GM12864 (cell line): Measurements from ENCODE around the gene ACER3.
"Not testable (repeated sequence)": the region's sequence is repeated elsewhere in the genome, so short reads cannot be mapped to it uniquely, and the experiment has no call there.

Experiments
- DNase-seq: peaks from one replicate; pipeline ENCODE4 v3.0.0-alpha.2; 2011; ENCODE audit warnings: low read depth
- H3K4me3 ChIP-seq: 2 replicates; pipeline ENCODE4 v1.5.1; 2011; ENCODE audit warnings: mild to moderate bottlenecking, low read depth, low read length, control low read depth
- TF ChIP-seq, protein P1 (sequence below): IDR thresholded peaks from 2 replicates; pipeline ENCODE4 v1.5.1; 2011; ENCODE audit warnings: low read depth, mild to moderate bottlenecking, moderate library complexity, low read length, control low read depth, inconsistent platforms; ENCODE audit errors: missing control alignments

The ACER3 gene

DNA sequence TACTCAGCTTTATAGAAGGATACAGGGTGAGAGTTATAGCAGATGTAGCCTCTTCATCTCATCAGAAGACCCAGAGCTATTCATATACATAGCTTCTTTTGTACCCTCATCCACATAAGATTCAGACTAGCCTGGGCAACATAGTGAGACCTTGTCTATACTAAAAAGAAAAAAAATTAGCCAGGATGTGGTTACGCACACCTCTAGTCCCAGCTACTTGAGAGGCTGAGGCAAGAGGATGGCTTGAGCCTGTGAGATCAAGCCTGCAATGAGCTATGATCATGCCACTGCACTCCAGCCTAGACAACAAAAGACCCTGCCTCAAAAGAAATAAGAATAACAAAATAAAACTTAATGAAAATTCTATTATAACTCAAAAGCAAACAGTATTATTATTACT is 136.8 kb downstream of the ACER3 start:
- TF ChIP-seq, protein P1, sequence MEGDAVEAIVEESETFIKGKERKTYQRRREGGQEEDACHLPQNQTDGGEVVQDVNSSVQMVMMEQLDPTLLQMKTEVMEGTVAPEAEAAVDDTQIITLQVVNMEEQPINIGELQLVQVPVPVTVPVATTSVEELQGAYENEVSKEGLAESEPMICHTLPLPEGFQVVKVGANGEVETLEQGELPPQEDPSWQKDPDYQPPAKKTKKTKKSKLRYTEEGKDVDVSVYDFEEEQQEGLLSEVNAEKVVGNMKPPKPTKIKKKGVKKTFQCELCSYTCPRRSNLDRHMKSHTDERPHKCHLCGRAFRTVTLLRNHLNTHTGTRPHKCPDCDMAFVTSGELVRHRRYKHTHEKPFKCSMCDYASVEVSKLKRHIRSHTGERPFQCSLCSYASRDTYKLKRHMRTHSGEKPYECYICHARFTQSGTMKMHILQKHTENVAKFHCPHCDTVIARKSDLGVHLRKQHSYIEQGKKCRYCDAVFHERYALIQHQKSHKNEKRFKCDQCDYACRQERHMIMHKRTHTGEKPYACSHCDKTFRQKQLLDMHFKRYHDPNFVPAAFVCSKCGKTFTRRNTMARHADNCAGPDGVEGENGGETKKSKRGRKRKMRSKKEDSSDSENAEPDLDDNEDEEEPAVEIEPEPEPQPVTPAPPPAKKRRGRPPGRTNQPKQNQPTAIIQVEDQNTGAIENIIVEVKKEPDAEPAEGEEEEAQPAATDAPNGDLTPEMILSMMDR = no peak
- H3K4me3 ChIP-seq = no peak overlapping the region
- DNase-seq = no peak

DNA sequence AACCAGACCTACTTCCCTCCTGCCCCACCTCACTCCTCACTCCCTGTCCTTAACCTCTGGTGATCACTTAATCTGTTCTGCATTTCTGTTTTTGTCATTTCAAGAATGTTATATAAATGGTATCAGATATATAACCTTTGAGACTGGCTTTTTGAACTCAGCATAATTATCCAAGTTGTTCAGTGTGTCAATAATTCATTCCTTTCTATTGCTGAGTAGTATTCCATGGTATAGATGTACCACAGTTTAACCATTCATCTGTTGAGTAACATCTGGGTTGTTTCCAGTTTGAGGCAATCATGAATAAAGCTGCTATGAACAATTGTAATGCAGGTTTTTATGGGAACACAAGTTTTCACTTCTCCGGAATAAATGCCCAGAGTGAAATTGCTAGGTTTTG is 138.9 kb downstream of the ACER3 start:
- no peak for DNase-seq
- TF ChIP-seq, protein P1 = no peak
- no peak overlapping the region for H3K4me3 ChIP-seq

DNA sequence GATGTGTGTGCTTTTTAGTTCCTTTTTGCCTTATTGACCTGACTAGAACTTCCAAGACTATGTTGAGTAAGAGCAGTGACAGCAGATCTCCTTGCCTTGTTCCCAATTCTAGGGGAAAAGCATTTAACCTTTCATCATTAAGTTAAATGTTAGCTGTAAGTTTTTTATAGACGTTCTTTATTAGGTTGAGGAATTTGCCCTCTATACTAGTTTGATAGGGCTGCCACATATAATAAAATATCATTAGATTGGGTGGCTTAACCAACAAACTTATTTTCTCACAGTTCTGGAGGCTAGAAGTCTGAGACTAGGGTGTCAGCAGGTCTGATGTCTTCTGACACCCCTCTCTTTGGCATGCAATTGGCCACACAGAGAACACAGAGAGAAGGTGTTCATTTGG is 140.9 kb downstream of the ACER3 start:
- TF ChIP-seq, protein P1 = no peak
- no peak overlapping the region for H3K4me3 ChIP-seq
- no peak for DNase-seq

DNA sequence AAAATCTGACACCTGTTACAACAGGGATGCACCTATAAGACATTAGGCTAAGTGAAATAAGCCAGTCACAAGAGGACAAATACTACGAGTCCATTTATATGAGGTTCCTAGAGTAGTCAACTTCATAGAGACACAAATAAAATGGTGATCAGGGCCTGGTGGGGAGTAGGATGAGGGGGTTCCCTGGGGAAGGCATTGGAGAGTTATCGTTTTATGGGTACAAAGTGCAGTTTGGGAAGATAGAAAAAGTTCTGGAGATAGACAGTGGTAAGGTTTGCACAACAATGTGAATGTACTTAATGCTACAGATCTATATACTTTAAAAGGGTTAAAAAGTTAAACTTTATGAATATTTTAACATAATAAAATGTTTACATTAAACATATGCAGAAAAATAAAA is 142.1 kb downstream of the ACER3 start:
- no peak overlapping the region for H3K4me3 ChIP-seq
- TF ChIP-seq, protein P1 = no peak
- DNase-seq = no peak

DNA sequence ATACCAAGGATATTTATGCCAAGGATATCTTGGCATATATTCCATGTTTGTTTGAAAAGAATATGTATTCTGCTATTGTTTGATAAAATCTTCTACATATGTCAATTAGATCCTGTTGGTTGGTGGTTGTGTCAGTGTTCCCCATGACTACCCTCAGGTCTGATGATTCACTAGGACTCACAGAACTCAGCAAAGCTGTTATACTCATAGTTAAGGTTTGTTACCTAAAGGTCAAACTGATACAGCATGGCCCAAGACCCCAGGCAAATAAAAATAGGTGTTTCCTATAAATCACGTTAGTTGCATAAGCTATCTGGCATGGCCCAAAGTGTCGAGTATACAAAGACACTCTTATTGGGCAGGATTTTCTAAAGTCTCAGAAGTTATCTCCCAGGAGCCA is 143.2 kb downstream of the ACER3 start:
- no peak overlapping the region for H3K4me3 ChIP-seq
- TF ChIP-seq, protein P1 = no peak
- DNase-seq = no peak

DNA sequence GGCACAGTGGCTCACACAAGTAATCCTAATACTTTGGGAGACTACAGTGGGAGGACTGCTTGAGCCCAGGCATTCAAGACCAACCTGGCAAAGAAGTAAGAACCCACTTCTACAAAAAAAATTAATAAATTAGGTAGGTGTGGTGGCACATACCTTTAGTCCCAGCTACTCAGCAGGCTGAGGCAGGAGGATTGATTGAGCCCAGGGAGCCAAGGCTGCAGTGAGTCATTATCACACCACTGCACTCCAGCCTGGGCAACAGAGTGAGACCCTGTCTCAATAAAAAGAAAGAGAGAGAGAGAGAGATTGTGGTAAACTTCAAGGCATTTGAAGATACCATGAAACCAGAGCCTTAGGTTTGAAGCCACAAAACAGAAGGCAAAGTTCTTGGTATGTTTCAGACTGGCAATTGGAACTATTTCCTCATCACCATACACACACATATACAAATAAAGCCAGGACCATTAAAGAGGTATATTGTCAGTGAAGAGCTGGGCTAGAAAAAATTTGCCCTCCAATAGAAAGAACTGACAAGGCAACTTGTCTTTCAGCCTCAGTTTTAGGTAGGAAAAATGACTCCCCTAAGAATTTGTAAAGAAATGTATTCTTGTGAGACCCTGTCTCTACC is 148.9 kb downstream of the ACER3 start:
- no peak overlapping the region for H3K4me3 ChIP-seq
- TF ChIP-seq, protein P1 = no peak
- DNase-seq = no peak

DNA sequence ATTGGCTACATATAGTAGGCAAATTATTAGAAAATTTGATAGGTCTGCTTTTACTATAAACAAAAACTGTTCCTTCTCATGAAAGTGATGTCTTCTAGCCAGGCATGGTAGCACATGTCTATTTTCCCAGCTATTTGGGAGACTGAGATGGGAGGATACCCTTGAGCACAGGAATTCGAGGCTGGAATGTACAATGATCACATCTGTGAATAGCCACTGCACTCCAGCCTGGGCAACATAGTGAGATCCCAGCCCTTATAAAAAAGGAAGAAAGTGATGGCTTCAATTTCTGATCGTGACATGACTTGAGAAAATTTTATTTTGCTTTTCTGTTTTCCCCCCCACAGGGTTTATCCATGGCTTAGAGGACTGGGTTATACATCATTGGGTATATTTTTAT is 154.0 kb downstream of the ACER3 start:
- no peak overlapping the region for H3K4me3 ChIP-seq
- DNase-seq = no peak
- TF ChIP-seq, protein P1 = no peak

DNA sequence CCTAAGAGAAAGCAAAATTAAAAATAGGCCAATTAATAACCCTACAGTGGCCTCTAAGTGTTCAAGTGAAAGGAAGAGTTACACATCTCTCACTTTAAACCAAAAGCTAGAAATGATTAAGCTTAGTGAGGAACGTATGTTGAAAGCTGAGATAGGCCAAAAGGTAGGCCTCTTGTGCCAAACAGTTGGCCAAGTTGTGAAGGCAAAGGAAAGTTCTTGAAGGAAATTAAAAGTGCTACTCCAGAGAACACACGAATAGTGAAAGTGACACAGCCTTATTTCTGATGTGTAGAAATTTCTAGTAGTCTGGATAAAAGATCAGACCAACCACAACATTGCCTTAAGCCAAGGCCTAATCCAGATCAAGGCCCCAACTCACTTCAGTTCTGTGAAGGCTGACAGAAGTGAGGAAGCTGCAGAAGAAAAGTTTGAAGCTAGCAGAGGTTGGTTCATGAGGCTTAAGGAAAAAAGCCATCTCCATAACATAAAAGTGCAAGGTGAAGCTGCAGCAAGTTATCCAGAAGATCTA is 157.7 kb downstream of the ACER3 start:
- DNase-seq, H3K4me3 ChIP-seq: not testable (repeated sequence)
